Femur (tissue), 1 donor: ENCODE results near the gene TRIM22.
"Not testable (repeated sequence)": the region's sequence is repeated elsewhere in the genome, so short reads cannot be mapped to it uniquely, and the experiment has no call there.

Experiments
- DNase-seq: peaks from one replicate; pipeline ENCODE4 v3.0.0-alpha.2; 2017

The TRIM22 gene

DNA sequence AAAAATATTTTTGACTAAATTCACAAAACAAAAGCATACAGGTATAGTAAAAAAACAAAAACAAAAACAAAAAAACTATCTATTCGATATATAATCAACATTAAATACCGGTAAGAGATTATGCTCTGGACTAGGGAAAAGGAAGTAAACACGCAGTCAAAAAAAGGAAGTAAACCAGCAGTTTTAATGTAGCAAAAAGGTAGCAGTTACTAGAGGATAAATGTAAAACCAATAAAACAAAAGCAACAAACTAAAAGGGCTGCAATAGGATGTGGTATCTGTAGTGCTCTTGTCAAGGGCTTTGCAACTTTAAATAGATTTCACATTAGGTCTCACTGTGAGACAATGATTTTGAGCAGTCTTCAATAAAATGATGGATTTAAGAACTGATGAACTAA lies 2.4 kb downstream of the TRIM22 start:
- DNase-seq, result no peak

DNA sequence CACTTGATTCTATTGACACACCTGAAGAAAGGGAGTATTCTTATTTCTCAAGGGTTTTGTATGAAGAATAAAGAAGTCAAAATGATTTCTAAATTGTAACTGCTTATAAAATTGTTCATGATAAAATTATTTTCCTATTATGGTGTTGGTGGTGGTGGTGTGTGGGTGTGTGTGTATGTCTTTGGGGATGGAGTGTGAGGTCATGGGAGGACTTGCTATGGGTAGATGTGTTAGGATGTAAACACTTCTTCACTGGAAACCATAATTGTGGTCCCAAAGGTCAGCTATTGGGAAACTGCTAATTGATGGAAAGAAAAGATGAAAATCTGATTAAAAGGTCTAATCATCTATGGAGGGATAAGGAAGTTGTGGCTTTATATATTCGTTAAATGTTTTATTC lies 5.1 kb downstream of the TRIM22 start:
- no peak for DNase-seq

DNA sequence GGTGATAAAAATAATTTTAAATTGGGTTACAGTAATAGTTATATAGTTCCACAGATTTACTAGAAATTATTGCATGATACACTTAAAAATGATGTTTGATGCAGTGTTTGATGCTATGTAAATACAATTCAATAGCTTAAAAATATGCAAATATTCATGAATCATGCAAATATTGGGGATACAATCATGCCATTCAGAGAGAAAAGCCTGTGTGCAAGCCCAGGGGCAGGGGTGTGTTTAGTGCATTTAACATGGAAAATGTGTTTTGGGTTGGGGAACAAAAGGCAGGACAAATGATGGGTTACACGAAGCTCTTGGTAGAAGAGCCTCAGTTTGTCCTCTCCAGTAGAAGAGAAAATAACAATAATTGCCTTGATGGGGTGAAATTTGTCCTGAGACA lies 6.0 kb downstream of the TRIM22 start:
- no peak for DNase-seq

DNA sequence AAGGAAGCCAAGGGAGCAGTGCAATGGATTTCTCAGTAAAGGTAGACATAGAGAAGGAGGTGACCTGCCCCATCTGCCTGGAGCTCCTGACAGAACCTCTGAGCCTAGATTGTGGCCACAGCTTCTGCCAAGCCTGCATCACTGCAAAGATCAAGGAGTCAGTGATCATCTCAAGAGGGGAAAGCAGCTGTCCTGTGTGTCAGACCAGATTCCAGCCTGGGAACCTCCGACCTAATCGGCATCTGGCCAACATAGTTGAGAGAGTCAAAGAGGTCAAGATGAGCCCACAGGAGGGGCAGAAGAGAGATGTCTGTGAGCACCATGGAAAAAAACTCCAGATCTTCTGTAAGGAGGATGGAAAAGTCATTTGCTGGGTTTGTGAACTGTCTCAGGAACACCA lies 6.6 kb downstream of the TRIM22 start:
- DNase-seq, result no peak

DNA sequence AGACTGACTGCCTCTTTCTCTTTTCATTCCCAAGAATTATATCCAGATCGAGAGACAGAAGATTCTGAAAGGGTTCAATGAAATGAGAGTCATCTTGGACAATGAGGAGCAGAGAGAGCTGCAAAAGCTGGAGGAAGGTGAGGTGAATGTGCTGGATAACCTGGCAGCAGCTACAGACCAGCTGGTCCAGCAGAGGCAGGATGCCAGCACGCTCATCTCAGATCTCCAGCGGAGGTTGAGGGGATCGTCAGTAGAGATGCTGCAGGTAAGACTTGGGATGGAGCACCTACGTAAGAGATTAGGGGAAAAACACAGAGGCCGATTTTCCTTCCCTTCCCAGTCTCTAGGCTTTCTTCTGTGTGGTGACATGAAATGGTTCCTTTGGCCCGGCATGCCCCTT lies 8.7 kb downstream of the TRIM22 start:
- DNase-seq, result no peak

DNA sequence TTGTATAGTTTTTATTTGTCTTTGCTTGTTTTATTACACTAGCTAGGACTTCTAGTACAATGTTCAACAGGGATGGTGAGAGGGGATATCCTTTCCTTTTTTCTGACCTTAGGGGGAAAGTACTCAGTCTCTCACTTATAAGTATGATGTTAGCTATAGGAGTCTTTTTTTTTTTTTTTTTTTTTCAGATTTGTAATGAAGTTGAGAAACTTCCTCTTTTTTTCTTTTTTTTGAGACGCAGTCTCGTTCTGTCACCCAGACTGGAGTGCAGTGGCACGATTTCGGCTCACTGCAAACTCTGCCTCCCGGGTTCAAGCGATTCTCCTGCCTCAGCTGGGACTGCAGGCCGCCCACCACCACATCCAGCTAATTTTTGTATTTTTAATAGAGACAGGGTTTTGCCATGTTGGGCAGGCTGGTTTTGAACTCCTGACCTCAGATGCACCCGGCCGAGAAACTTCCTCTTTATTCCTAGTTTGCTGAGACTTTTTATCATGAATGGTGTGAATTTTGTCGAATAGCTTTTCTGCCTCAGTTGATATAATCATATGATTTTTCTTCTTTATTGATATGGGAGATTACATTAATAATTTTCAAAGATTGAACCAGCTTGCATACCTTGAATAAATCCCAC lies 10.9 kb downstream of the TRIM22 start:
- no peak for DNase-seq

DNA sequence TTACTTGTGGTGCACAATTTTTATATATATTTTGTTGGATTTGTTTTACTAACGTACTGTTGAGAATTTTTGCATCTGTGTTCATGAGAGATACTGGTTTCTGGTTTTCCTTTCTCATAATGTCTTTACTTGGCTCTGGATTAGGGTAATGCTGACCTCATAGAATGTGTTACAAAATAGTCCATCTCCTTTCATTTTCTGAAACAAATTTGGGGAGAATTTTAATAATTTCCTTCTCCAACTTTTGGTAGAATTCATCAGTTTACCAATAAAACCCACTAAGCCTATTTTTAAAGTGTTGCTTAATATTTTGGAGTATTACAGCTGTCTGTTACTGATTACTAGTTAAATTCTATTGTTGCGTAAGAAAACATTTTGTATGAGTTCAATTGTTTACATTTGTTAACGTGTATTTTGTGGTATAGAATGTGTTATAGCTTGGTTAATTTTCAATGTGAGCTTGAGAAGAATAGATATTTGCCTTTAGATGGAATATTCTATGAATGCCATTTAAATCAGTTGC lies 11.5 kb downstream of the TRIM22 start:
- DNase-seq, result no peak

DNA sequence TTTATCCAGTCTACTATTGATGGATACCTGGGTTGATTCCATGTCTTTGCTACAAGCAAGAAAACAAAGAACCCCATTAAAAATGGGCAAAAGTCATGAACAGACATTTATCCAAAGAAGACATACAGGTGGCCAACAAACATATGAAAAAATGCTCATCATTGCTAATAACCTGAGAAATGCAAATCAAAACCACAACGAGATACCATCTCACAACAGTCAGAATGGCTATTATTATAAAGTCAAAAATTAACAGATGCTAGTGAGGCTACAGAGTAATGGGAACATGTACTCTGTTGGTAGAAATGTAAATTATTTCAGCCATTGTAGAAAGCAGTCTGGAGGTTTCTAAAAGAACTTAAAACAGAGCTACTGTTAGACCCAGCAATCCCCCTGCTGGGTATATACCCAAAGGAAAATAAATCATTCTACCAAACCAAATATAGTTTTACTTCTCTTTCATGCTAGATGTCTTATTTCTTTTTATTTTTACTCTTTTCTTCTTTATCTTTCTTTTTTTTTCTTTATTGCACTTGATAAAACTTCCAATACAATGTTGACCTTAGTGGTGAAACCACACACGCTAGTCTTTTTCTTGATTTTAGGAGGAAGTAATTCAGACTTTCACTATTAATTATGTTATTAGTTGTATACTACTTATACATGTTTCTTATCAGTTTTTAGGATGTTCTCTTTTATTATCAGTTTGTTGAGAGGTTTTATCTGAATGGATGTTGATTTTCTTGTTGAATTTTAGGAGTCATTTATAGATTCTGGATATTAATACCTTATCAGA lies 14.3 kb downstream of the TRIM22 start:
- DNase-seq, result no peak

DNA sequence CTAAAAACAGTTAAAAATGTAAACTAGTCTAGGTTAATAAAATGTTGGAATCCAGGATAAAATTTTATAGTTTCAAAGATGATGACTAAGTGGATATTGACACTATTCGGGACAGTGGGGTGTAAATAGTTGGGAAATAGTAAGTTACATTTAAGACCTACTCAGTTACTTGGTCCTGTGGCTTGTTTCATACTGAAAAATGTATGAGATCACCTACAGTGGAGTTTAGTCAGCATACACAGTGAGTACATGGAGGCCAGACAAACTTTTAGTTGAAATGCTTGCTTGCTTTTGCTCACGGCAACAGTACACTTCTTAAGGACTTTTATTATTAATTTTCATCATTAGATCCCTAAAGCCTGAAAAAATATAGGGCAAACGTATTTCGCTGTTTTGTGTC lies 16.1 kb downstream of the TRIM22 start:
- no peak for DNase-seq

DNA sequence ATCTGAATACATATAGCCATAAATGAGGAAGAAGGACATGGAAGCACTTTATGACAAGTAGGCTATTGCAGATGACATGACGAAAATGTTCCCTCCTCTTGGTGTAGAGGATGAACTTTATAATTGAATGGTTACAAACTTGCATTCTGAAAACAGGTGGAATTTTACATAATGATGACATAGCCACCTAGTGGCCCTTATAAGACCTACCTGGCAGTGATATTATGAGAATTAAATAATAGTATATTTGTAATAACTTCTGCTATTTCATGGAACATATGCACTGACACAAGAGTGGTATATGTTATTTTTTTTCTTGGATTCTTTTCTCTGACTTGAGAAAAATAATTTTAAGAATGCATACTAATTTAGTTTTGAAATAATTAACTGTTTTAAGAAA lies 22.9 kb downstream of the TRIM22 start:
- DNase-seq, result no peak

DNA sequence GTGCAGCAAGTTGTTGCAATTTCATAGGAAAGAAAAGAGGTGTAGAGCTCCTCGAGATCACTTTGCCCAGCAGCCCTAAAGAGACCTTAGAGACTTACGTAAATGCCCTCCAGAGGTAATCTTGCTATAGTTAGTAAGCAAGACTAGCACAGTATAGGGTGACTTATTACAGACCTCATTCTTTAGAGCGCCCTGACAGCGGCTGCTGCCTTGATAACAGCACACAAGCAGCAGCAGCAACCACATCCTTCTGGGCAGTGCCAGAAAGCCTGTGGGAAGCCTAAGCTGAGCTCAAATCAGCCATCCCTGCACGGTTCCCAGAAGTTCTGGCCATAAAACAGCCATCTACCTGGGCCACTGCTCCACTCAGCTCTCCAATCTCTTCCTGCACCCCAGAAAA lies 24.1 kb downstream of the TRIM22 start:
- no peak for DNase-seq

DNA sequence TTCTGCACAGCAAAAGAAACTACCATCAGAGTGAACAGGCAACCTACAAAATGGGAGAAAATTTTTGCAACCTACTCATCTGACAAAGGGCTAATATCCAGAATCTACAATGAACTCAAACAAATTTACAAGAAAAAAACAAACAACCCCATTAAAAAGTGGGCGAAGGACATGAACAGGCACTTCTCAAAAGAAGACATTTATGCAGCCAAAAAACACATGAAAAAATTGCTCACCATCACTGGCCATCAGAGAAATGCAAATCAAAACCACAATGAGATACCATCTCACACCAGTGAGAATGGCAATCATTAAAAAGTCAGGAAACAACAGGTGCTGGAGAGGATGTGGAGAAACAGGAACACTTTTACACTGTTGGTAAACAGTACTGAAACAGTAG lies 26.9 kb downstream of the TRIM22 start:
- not testable (repeated sequence) for DNase-seq

DNA sequence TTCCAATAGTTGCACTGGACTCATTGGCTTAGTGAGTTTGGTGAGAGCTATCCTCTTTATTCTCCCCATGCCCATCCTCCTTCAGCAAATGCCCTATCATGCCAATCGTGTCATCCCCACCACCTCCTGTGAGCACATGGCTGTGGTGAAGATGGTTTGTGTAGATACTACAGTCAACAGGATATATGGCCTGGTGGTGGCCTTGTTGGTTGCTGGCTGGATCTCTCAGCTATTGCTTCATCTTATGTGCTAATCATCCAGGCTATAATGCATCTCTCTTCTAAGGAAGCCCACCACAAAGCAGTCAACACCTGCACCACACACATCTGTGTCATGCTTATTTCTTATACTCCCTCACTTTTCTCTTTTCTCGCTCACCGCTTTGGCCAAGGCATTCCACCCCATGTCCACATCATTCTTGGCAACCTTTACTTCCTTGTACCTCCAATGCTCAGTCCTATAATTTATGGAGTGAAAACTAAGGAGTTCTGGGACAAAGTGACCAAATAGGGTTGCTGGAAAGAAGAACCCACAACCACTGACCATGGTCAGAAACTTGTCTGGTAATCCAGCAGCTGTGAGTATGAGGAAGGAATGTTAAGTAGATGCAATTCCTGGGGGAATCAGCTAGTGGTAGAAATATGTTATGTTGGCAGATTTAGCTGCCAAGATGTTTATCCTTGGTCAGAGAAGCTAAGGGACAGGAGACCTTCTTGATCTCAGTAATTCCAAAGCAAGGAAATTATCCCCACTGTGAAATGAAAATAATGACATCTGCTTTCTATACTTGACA lies 30.3 kb downstream of the TRIM22 start:
- DNase-seq, result peak; percentile 21

DNA sequence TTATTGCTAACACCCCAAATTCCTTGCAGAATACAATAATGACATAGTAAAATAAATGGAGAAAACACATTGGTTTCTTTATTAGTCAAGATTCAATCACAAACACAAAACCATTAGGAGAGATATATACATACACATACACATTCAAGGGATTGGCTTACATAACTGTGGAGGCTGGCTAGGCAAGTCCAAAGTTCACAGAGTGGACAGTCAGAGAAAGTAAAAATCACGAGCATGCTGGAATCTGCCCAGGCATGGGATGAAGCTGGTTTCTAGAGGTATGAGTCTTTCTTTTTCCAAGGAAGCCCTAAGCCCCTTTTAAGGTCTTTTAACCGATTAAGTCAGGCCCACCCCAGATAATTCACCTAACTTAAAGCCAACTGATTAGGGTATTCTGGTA lies 33.0 kb downstream of the TRIM22 start:
- no peak for DNase-seq

DNA sequence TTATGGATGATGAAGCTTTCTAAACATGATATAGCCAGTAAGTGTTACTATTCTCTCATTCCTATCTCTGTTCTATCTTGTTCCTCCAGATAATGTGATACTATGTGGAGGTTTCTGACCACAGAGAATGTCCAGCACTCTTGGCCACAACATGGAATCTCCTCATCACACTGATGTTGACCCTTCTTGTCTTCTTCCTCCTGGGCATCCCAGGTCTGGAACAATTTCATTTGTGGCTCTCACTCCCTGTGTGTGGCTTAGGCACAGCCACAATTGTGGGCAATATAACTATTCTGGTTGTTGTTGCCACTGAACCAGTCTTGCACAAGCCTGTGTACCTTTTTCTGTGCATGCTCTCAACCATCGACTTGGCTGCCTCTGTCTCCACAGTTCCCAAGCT lies 36.8 kb downstream of the TRIM22 start:
- no peak for DNase-seq

DNA sequence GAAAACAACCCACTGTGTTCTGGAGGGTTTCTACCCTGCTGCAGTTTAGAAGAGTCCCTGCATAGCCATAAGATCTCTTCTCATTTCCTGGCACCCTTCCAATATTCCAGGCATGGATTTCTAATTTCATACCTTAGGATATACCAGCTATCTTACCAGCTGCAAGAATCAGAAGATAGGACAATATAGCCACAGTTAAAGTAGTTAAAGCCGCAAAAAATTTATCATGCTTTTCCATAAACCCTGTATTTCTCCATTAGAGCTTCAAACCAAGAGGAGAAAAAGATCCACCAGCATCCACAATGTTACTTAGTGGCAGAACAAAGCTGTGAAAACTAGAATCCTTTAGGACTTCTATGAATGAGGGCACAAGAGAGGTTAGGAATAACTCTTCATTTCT lies 38.1 kb downstream of the TRIM22 start:
- DNase-seq, result no peak

DNA sequence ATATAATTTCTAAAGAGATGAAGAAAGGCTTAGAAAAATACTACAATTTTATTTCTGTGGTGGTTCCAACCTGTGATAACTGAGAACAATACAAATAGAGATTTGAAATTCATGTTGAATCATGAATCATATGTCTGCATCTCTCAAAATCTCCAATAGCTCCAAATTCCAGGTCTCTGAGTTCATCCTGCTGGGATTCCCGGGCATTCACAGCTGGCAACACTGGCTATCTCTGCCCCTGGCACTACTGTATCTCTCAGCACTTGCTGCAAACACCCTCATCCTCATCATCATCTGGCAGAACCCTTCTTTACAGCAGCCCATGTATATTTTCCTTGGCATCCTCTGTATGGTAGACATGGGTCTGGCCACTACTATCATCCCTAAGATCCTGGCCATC lies 46.8 kb downstream of the TRIM22 start, which contains the start of gene OR56B1:
OR56B1 (plus strand) TSS at position 53 of the 400 bp plus-strand sequence; CDS start at position 122, 69 bp downstream.
- no peak for DNase-seq

DNA sequence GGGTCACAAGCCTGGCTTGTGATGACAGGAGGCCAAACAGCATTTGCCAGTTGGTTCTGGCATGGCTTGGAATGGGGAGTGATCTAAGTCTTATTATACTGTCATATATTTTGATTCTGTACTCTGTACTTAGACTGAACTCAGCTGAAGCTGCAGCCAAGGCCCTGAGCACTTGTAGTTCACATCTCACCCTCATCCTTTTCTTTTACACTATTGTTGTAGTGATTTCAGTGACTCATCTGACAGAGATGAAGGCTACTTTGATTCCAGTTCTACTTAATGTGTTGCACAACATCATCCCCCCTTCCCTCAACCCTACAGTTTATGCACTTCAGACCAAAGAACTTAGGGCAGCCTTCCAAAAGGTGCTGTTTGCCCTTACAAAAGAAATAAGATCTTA lies 47.5 kb downstream of the TRIM22 start:
- DNase-seq, result no peak

DNA sequence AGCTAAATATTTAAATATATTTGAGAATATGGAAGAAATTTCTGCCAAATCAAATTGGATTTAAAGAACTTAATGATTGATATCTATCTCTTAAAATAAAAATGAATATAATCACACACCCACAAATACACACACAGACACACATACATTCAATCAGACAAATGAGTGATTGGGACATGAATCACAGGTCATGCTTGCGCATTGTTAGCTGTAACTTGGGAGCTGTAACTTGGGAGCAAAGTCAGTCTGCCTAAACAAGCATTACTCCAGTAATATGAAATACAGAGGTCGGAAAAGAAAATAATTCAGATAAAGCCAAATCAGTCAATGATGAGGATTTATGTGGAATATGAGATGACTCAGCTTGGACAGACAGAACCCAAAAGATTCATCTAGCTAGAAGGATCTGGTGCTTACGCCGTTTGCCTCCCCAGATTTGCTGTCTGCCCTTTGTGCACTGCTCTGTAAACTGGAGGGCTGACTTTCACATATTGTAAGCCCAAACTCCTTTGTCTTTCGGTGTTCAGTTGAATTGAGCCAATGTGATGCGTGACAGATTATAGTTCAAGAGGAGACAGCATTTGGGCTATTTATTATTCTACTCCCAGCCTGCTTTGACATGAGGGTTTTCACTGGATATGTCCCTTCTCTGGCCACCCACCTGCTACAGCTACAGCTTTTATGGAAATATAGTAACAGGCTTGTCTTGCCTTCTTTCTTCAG lies 48.2 kb downstream of the TRIM22 start:
- no peak for DNase-seq

DNA sequence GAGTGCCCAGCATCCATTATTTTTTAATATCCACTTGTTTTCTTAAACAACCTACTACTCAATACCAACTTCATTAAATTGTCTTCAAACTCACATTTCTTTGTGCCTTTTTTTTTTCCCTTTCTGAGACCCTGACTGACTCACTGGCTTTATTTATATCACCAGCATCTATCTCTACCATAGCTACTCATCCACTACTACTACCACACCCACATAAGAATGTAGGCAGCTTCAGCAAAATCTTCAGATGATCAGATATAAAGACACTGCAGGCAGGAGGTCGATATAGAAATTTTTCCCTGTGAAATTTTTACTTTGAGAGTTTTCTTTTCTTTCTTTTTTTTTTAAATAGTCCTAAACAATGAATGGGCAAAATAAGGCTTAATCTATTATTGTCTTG lies 48.8 kb downstream of the TRIM22 start:
- no peak for DNase-seq

DNA sequence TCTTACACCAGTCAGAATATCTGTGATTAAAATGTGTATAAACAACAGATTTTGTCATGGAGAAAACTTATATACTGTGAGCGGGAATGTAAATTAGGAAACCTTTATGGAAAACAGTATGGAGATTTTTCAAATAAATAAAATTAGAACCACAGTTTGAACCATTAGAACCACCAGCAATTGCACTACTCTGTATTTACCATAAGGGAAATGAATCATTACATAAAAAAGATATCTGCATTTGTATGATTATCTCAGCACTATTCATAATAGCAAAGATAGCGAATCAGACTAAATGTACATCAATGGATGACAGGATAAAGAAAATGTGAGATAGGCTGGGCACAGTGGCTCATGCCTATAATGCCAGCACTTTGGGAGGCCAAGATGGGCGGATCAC lies 57.0 kb downstream of the TRIM22 start:
- no peak for DNase-seq

DNA sequence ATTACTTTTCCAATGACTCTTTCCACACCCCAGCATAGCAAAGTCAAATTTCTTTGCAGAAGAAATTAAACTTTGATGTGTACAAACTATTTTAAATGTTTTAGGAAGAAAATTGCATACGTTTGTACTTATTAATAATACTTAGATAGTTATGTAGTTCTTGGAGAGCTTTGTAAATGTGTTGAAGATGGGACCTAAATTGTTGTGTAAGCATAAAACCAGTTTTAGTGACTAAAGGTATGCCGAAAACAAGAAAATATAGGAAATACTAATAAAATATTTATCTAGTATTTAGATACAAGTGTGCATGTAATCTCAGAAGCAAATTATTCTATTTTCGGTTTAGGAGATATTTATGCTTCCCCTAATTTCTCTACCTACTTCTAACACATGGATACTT lies 60.2 kb downstream of the TRIM22 start:
- DNase-seq, result no peak

DNA sequence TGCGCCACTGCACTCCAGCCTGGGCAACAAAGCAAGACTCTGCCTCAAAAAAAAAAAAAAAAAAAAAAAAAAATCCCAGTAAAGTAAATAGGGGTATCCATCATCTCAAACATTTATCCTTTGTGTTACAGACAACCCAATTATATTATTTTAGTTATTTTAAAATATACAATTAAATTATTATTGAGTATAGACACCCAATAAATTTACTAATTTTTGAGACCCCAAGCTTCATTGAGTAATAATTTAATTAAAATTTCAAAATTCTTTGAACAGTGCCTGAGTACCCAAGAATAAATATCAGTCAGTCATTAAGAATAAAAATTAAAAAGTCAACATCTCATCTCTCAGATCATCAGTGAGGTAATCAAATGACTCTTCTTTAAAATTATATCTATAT lies 64.4 kb downstream of the TRIM22 start, which contains the start of gene OR52N4:
OR52N4 (plus strand) TSS at position 301 of the 400 bp plus-strand sequence. CDS start 498 bp downstream, outside the sequence.
- DNase-seq, result no peak
